WTC11 (cell line): ENCODE measurements around the gene ISG15.

Experiments
- ARID4B ChIP-seq: sonication (generic); formaldehyde crosslinking; IDR thresholded peaks from 2 replicates; pipeline ENCODE4 v1.8.0; 2023; ENCODE audit warnings: missing genetic modification reagents, mild to moderate bottlenecking, borderline replicate concordance
- ETV6 ChIP-seq: sonication (generic); formaldehyde crosslinking; IDR thresholded peaks from 2 replicates; pipeline ENCODE4 v1.8.1; 2022; ENCODE audit warnings: mild to moderate bottlenecking, missing genetic modification reagents
- IRF2 ChIP-seq: sonication (generic); formaldehyde crosslinking; IDR thresholded peaks from 2 replicates; pipeline ENCODE4 v1.8.0; 2022; ENCODE audit warnings: low read depth, missing genetic modification reagents, borderline replicate concordance
- ZNF121 ChIP-seq: sonication (generic); formaldehyde crosslinking; IDR thresholded peaks from 2 replicates; pipeline ENCODE4 v1.8.0; 2023; ENCODE audit warnings: missing genetic modification reagents
- ZNF512 ChIP-seq: sonication (generic); formaldehyde crosslinking; IDR thresholded peaks from 2 replicates; pipeline ENCODE4 v1.8.1; 2022; ENCODE audit warnings: missing genetic modification reagents, borderline replicate concordance
- TF ChIP-seq, protein P1 (sequence below): fragments of 200-600 bp; IDR thresholded peaks from 2 replicates; pipeline ENCODE4 v1.8.0; 2022; ENCODE audit warnings: antibody characterized with exemption
- TF ChIP-seq, protein P2 (sequence below): sonication (generic); formaldehyde crosslinking; IDR thresholded peaks from 2 replicates; pipeline ENCODE4 v1.8.1; 2022; ENCODE audit warnings: low read depth, missing genetic modification reagents, borderline replicate concordance
- TF ChIP-seq, protein P3 (sequence below): sonication (generic); formaldehyde crosslinking; IDR thresholded peaks from 2 replicates; pipeline ENCODE4 v1.8.0; 2022; ENCODE audit warnings: missing genetic modification reagents
- TF ChIP-seq, protein P4 (sequence below): sonication (generic); formaldehyde crosslinking; IDR thresholded peaks from 2 replicates; pipeline ENCODE4 v1.8.1; 2023; ENCODE audit warnings: mild to moderate bottlenecking, moderate library complexity, missing genetic modification reagents
- TF ChIP-seq, protein P5 (sequence below): sonication (generic); formaldehyde crosslinking; IDR thresholded peaks from 2 replicates; pipeline ENCODE4 v1.8.0; 2022; ENCODE audit warnings: mild to moderate bottlenecking, missing genetic modification reagents
- TF ChIP-seq, protein P6 (sequence below): sonication (generic); formaldehyde crosslinking; IDR thresholded peaks from 2 replicates; pipeline ENCODE4 v1.8.1; 2023; ENCODE audit warnings: mild to moderate bottlenecking, missing genetic modification reagents, borderline replicate concordance
- TF ChIP-seq, protein P7 (sequence below): sonication (generic); formaldehyde crosslinking; IDR thresholded peaks from 2 replicates; pipeline ENCODE4 v1.8.0; 2023; ENCODE audit warnings: mild to moderate bottlenecking, missing genetic modification reagents

GRCh38 chr1:1062348-1063163, 49.3 kb downstream of the ISG15 start:
- TF ChIP-seq, protein P1, sequence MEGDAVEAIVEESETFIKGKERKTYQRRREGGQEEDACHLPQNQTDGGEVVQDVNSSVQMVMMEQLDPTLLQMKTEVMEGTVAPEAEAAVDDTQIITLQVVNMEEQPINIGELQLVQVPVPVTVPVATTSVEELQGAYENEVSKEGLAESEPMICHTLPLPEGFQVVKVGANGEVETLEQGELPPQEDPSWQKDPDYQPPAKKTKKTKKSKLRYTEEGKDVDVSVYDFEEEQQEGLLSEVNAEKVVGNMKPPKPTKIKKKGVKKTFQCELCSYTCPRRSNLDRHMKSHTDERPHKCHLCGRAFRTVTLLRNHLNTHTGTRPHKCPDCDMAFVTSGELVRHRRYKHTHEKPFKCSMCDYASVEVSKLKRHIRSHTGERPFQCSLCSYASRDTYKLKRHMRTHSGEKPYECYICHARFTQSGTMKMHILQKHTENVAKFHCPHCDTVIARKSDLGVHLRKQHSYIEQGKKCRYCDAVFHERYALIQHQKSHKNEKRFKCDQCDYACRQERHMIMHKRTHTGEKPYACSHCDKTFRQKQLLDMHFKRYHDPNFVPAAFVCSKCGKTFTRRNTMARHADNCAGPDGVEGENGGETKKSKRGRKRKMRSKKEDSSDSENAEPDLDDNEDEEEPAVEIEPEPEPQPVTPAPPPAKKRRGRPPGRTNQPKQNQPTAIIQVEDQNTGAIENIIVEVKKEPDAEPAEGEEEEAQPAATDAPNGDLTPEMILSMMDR = no peak
- TF ChIP-seq, protein P2, sequence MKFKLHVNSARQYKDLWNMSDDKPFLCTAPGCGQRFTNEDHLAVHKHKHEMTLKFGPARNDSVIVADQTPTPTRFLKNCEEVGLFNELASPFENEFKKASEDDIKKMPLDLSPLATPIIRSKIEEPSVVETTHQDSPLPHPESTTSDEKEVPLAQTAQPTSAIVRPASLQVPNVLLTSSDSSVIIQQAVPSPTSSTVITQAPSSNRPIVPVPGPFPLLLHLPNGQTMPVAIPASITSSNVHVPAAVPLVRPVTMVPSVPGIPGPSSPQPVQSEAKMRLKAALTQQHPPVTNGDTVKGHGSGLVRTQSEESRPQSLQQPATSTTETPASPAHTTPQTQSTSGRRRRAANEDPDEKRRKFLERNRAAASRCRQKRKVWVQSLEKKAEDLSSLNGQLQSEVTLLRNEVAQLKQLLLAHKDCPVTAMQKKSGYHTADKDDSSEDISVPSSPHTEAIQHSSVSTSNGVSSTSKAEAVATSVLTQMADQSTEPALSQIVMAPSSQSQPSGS (CRISPR knock-in tag) = no peak
- TF ChIP-seq ZNF512 (CRISPR knock-in tag) (no peak), IRF2 (CRISPR knock-in tag) (no peak), ARID4B (no peak), ZNF121 (no peak), ETV6 (CRISPR knock-in tag) (no peak)
- TF ChIP-seq, protein P3, sequence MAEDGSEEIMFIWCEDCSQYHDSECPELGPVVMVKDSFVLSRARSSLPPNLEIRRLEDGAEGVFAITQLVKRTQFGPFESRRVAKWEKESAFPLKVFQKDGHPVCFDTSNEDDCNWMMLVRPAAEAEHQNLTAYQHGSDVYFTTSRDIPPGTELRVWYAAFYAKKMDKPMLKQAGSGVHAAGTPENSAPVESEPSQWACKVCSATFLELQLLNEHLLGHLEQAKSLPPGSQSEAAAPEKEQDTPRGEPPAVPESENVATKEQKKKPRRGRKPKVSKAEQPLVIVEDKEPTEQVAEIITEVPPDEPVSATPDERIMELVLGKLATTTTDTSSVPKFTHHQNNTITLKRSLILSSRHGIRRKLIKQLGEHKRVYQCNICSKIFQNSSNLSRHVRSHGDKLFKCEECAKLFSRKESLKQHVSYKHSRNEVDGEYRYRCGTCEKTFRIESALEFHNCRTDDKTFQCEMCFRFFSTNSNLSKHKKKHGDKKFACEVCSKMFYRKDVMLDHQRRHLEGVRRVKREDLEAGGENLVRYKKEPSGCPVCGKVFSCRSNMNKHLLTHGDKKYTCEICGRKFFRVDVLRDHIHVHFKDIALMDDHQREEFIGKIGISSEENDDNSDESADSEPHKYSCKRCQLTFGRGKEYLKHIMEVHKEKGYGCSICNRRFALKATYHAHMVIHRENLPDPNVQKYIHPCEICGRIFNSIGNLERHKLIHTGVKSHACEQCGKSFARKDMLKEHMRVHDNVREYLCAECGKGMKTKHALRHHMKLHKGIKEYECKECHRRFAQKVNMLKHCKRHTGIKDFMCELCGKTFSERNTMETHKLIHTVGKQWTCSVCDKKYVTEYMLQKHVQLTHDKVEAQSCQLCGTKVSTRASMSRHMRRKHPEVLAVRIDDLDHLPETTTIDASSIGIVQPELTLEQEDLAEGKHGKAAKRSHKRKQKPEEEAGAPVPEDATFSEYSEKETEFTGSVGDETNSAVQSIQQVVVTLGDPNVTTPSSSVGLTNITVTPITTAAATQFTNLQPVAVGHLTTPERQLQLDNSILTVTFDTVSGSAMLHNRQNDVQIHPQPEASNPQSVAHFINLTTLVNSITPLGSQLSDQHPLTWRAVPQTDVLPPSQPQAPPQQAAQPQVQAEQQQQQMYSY (CRISPR knock-in tag) = no peak
- TF ChIP-seq, protein P4, sequence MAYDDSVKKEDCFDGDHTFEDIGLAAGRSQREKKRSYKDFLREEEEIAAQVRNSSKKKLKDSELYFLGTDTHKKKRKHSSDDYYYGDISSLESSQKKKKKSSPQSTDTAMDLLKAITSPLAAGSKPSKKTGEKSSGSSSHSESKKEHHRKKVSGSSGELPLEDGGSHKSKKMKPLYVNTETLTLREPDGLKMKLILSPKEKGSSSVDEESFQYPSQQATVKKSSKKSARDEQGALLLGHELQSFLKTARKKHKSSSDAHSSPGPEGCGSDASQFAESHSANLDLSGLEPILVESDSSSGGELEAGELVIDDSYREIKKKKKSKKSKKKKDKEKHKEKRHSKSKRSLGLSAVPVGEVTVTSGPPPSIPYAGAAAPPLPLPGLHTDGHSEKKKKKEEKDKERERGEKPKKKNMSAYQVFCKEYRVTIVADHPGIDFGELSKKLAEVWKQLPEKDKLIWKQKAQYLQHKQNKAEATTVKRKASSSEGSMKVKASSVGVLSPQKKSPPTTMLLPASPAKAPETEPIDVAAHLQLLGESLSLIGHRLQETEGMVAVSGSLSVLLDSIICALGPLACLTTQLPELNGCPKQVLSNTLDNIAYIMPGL (CRISPR knock-in tag) = no peak
- TF ChIP-seq, protein P5, sequence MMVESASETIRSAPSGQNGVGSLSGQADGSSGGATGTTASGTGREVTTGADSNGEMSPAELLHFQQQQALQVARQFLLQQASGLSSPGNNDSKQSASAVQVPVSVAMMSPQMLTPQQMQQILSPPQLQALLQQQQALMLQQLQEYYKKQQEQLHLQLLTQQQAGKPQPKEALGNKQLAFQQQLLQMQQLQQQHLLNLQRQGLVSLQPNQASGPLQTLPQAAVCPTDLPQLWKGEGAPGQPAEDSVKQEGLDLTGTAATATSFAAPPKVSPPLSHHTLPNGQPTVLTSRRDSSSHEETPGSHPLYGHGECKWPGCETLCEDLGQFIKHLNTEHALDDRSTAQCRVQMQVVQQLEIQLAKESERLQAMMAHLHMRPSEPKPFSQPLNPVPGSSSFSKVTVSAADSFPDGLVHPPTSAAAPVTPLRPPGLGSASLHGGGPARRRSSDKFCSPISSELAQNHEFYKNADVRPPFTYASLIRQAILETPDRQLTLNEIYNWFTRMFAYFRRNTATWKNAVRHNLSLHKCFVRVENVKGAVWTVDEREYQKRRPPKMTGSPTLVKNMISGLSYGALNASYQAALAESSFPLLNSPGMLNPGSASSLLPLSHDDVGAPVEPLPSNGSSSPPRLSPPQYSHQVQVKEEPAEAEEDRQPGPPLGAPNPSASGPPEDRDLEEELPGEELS (CRISPR knock-in tag) = no peak
- TF ChIP-seq, protein P6, sequence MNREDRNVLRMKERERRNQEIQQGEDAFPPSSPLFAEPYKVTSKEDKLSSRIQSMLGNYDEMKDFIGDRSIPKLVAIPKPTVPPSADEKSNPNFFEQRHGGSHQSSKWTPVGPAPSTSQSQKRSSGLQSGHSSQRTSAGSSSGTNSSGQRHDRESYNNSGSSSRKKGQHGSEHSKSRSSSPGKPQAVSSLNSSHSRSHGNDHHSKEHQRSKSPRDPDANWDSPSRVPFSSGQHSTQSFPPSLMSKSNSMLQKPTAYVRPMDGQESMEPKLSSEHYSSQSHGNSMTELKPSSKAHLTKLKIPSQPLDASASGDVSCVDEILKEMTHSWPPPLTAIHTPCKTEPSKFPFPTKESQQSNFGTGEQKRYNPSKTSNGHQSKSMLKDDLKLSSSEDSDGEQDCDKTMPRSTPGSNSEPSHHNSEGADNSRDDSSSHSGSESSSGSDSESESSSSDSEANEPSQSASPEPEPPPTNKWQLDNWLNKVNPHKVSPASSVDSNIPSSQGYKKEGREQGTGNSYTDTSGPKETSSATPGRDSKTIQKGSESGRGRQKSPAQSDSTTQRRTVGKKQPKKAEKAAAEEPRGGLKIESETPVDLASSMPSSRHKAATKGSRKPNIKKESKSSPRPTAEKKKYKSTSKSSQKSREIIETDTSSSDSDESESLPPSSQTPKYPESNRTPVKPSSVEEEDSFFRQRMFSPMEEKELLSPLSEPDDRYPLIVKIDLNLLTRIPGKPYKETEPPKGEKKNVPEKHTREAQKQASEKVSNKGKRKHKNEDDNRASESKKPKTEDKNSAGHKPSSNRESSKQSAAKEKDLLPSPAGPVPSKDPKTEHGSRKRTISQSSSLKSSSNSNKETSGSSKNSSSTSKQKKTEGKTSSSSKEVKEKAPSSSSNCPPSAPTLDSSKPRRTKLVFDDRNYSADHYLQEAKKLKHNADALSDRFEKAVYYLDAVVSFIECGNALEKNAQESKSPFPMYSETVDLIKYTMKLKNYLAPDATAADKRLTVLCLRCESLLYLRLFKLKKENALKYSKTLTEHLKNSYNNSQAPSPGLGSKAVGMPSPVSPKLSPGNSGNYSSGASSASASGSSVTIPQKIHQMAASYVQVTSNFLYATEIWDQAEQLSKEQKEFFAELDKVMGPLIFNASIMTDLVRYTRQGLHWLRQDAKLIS (CRISPR knock-in tag) = no peak
- TF ChIP-seq, protein P7, sequence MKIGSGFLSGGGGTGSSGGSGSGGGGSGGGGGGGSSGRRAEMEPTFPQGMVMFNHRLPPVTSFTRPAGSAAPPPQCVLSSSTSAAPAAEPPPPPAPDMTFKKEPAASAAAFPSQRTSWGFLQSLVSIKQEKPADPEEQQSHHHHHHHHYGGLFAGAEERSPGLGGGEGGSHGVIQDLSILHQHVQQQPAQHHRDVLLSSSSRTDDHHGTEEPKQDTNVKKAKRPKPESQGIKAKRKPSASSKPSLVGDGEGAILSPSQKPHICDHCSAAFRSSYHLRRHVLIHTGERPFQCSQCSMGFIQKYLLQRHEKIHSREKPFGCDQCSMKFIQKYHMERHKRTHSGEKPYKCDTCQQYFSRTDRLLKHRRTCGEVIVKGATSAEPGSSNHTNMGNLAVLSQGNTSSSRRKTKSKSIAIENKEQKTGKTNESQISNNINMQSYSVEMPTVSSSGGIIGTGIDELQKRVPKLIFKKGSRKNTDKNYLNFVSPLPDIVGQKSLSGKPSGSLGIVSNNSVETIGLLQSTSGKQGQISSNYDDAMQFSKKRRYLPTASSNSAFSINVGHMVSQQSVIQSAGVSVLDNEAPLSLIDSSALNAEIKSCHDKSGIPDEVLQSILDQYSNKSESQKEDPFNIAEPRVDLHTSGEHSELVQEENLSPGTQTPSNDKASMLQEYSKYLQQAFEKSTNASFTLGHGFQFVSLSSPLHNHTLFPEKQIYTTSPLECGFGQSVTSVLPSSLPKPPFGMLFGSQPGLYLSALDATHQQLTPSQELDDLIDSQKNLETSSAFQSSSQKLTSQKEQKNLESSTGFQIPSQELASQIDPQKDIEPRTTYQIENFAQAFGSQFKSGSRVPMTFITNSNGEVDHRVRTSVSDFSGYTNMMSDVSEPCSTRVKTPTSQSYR (CRISPR knock-in tag) = no peak
